Naive thymus-derived CD8-positive, alpha-beta T cell (primary cell): ENCODE data around the gene CCDC136. TPM values are rescaled to one million over a fixed set of nuclear protein-coding genes. Genes with fewer than 3 reads are reported as not detected.

Experiments used
- ATAC-seq, 2 donors: fragments of 150-1000 bp; cut with Tn5 transposase in 1 of 2; sonication (Bioruptor Pico), chemical (Tn5 transposase) in 1 of 2; 1 replicate in 1 of 2; 2 replicates in 1 of 2; pipeline ENCODE4 v1.10.0; 2021; ENCODE audit warnings: mild to moderate bottlenecking in 2 of 2, moderate library complexity in 2 of 2
- POLR2A ChIA-PET: fragments of 350-600 bp; sonication (Branson Sonifier 250); formaldehyde crosslinking; loops from one replicate; lab custom pipeline; 2021; ENCODE audit warnings: antibody characterized with exemption; lab: Charles Lee
- DNase-seq, 10 donors: peaks; one replicate each; pipeline versions ENCODE4 v3.0.0 to v3.0.0-alpha.2; 2020 to 2022
- H3K27ac Mint-ChIP-seq, 10 donors: one replicate each; pipeline ENCODE4 v1.8.0; 2020 to 2022; ENCODE audit warnings: mild to moderate bottlenecking in 10 of 10, mixed read lengths in 10 of 10, moderate library complexity in 4 of 10, inconsistent platforms in 1 of 10
- H3K27me3 Mint-ChIP-seq, 5 donors: one replicate each; pipeline ENCODE4 v1.8.0; 2021 to 2022; ENCODE audit warnings: mixed read lengths in 5 of 5
- H3K36me3 Mint-ChIP-seq, 3 donors: one replicate each; pipeline ENCODE4 v1.8.0; 2020 to 2022; ENCODE audit warnings: mixed read lengths in 3 of 3, mild to moderate bottlenecking in 2 of 3, inconsistent platforms in 1 of 3
- H3K4me1 Mint-ChIP-seq, 4 donors: one replicate each; pipeline ENCODE4 v1.8.0; 2021 to 2022; ENCODE audit warnings: mixed read lengths in 4 of 4
- H3K4me3 Mint-ChIP-seq, 10 donors: one replicate each; pipeline ENCODE4 v1.8.0; 2020 to 2022; ENCODE audit warnings: mild to moderate bottlenecking in 10 of 10, mixed read lengths in 10 of 10, moderate library complexity in 6 of 10, inconsistent platforms in 1 of 10
- H3K9me3 Mint-ChIP-seq, 9 donors: one replicate each; pipeline ENCODE4 v1.8.0; 2020 to 2022; ENCODE audit warnings: mixed read lengths in 9 of 9, mild to moderate bottlenecking in 3 of 9, inconsistent platforms in 1 of 9, moderate library complexity in 1 of 9
- polyA plus RNA-seq, 3 donors: library from polyadenylated mRNA; unstranded; fragments of 300-500 nt; fragmentation: Illumina TruSeq; gene quantifications; one replicate each; pipeline ENCODE4 v1.2.3, GENCODE V29; 2021
- total RNA-seq, 8 experiments: library from RNA in 2 of 8; stranded (reverse) in 2 of 8; gene quantifications; one replicate each; pipeline ENCODE4 v1.2.3 and lab custom pipeline; 2021 to 2026

The CCDC136 gene
- total and polyA plus RNA-seq, 5 experiments from 2014 or later: 0.43 to 16.5 (median 3.4) TPM

- Mint-ChIP-seq H3K9me3 (no peaks in the 10 kb centered on the region), H3K27ac (peak overlapping the region in 1 of 10 donors; percentile 13), H3K36me3 (peaks cover 0 to 13% (median 3%) of the 10 kb centered on the region in 3 donors), H3K4me1 (peaks cover 19 to 46% (median 34%) of the 10 kb centered on the region in 4 donors), H3K27me3 (peaks cover 0 to under 1% (median 0%) of the 10 kb centered on the region in 5 donors), H3K4me3 (peak overlapping the region; percentile 12 to 80 (median 62))
- no peak for DNase-seq
- POLR2A ChIA-PET: interaction anchor here (0.6 to 0.7 kb wide), 2 partner anchors 36 to 1143 kb away, joined by 4 to 9 read pairs; no protein-coding TSS in a partner anchor
- ATAC-seq: no peak
These were observed 76.3 kb downstream of the CCDC136 start for GRCh38 chr7:128867842-128868623.

DNA sequence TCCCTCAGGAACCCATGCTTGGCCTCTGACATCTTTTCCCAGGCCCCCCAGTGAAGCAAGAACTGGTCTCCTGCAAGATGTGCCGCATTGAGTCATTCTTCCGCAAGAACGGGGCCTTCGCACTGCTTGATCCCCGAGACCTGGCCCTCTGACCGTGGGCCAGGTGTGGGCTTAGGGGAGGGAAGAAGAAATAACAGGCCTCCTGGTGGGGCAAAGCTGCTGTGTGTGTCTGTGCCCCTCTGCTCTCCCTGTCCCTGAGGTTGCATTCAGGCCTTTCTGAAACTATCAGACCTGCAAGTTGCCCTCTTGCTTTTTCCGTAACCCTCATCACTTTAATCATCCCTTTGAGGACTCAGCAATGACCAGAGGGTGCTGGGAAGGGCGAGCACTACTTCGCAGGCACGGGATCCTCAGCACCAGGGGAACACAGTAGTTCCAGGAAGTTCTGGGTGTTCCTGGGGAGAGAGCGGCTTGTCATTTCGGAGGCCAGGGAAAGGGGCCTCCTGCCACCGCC is 76.9 kb downstream of the CCDC136 start:
- peaks cover 0 to 2% (median 0%) of the 10 kb centered on the region in 5 donors for H3K27me3 Mint-ChIP-seq
- POLR2A ChIA-PET: interaction anchor here (1.0 kb wide), 1 partner anchor 10 kb away, joined by 3 read pairs; no protein-coding TSS in a partner anchor

DNA sequence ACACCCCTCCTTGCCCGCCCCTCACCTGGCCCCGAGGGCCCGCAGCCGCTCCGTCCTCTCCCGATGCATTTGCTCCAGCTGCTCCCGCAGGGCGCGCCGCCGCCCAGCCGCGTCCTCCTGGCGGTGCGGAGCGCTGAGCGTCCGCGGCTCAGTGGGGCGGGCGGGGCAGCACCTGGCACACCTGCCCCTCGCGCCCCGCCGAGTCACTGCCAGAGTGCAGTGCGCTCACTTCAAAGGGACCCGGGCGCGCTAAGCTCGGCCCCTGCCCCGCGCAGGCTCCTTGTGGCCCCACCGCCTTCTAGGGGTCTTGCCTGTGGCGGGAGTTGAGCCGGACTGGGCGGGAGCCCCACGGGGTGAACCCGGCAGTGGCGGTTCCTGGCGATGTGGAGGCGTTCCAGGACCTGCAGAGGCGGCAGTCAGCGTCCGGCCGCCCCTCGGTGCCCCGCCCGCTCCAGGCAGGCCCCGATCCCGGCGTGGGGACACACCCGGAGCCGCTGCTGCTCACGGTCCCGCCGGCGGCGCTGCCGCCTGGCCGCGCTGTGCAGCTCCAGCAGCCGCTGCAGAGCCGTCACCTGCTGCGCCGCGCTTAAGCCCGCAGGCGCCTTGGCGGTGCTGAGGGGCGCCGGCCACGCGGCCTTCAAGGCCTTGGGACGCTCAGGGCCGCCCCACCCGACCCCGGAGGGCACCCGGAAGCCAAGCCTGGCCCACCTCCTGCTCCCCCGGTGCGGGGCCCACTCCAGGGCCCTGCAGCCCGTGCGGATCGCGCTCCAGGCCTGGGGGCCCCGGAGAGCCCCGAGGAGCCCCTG is 77.6 kb downstream of the CCDC136 start:
- Mint-ChIP-seq H3K27ac (no peak overlapping the region), H3K36me3 (peaks cover 0 to 13% (median 3%) of the 10 kb centered on the region in 3 donors), H3K4me1 (peaks cover 17 to 36% (median 25%) of the 10 kb centered on the region in 4 donors), H3K4me3 (peak overlapping the region; percentile 59 to 80 (median 69)), H3K27me3 (peaks cover 0 to 2% (median 0%) of the 10 kb centered on the region in 5 donors), H3K9me3 (no peaks in the 10 kb centered on the region)
- DNase-seq (peak; percentile 14 to 68 (median 42)), ATAC-seq (peak; percentile 84 to 85)
- POLR2A ChIA-PET: interaction anchor here (0.6 to 1.0 kb wide), 2 partner anchors 10 to 40 kb away, joined by 3 read pairs; no protein-coding TSS in a partner anchor

More for the DNA sequence above, 76.9 kb downstream of the CCDC136 start:
- DNase-seq (no peak), ATAC-seq (no peak)
- H3K4me3 Mint-ChIP-seq: peak overlapping the region; percentile 56 to 80 (median 69)
- peaks cover 18 to 41% (median 28%) of the 10 kb centered on the region in 4 donors for H3K4me1 Mint-ChIP-seq
- H3K27ac Mint-ChIP-seq: no peak overlapping the region
- no peaks in the 10 kb centered on the region for H3K9me3 Mint-ChIP-seq
- peaks cover 0 to 13% (median 3%) of the 10 kb centered on the region in 3 donors for H3K36me3 Mint-ChIP-seq

- ATAC-seq (peak; percentile 39 to 44), DNase-seq (peak in 3 of 10 donors; percentile 17 to 28 (median 28))
- peak overlapping the region; percentile 72 to 91 (median 82) for H3K4me3 Mint-ChIP-seq
- H3K27me3 Mint-ChIP-seq: peaks cover 0 to 2% (median 0%) of the 10 kb centered on the region in 5 donors
- peaks cover 17 to 32% (median 21%) of the 10 kb centered on the region in 4 donors for H3K4me1 Mint-ChIP-seq
- POLR2A ChIA-PET: interaction anchor here (0.6 kb wide), 1 partner anchor 41 kb away, joined by 3 read pairs; no protein-coding TSS in a partner anchor
- H3K9me3 Mint-ChIP-seq: no peaks in the 10 kb centered on the region
- peaks cover 0 to 13% (median 3%) of the 10 kb centered on the region in 3 donors for H3K36me3 Mint-ChIP-seq
- H3K27ac Mint-ChIP-seq: peak overlapping the region in 4 of 10 donors; percentile 29 to 82 (median 58)
These were observed 78.1 kb downstream of the CCDC136 start for GRCh38 chr7:128869944-128870285.

- Mint-ChIP-seq H3K36me3 (peaks cover 0 to 2% (median 0%) of the 10 kb centered on the region in 3 donors), H3K4me1 (peaks cover 9 to 22% (median 12%) of the 10 kb centered on the region in 4 donors), H3K9me3 (no peaks in the 10 kb centered on the region), H3K4me3 (peak overlapping the region in 9 of 10 donors; percentile 10 to 91 (median 80)), H3K27ac (peak overlapping the region in 2 of 10 donors; percentile 37 to 72), H3K27me3 (peaks cover 0 to 2% (median 0%) of the 10 kb centered on the region in 5 donors)
- ATAC-seq: no peak
- DNase-seq: no peak
- POLR2A ChIA-PET: no interaction called here
These were observed 79.3 kb downstream of the CCDC136 start for GRCh38 chr7:128871050-128871449.

Other genes starting within 250 kb of the CCDC136 start
- gene GARIN1A, start 119.7 kb upstream of the CCDC136 start, total RNA-seq: 1 to 10 TPM; 2.9 to 3.6 TPM
- gene GARIN1A, start 119.7 kb upstream of the CCDC136 start, polyA plus RNA-seq: under 1 TPM in 2 of 3 donors, not detected in 1; 0.02 to 0.09 TPM
- gene CALU, start 52.6 kb upstream of the CCDC136 start, total RNA-seq: 10 to 100 TPM; 17.0 to 17.4 TPM
- 10 to 100 TPM; 13.6 to 21.5 (median 16.4) TPM for gene CALU, start 52.6 kb upstream of the CCDC136 start, polyA plus RNA-seq
- gene OPN1SW, start 16.2 kb upstream of the CCDC136 start, total RNA-seq: not detected
- gene OPN1SW, start 16.2 kb upstream of the CCDC136 start, polyA plus RNA-seq: under 1 TPM in 1 of 3 donors, not detected in 2; 0.24 TPM
- gene FLNC, start 38.4 kb downstream of the CCDC136 start, total RNA-seq: not detected
- under 1 TPM in 1 of 3 donors, not detected in 2; 0.01 TPM for gene FLNC, start 38.4 kb downstream of the CCDC136 start, polyA plus RNA-seq
- 10 to 100 TPM; 65.1 to 69.2 TPM for gene ATP6V1F, start 70.9 kb downstream of the CCDC136 start, total RNA-seq
- 100 to 1,000 TPM; 305 to 319 (median 313) TPM for gene ATP6V1F, start 70.9 kb downstream of the CCDC136 start, polyA plus RNA-seq
- gene KCP, start 118.7 kb downstream of the CCDC136 start, total RNA-seq: under 1 TPM; 0.29 to 0.33 TPM
- gene KCP, start 118.7 kb downstream of the CCDC136 start, polyA plus RNA-seq: not detected
- 1 to 10 TPM; 2.3 to 3.0 TPM for gene IRF5, start 146.0 kb downstream of the CCDC136 start, total RNA-seq
- under 1 TPM; 0.20 to 0.42 (median 0.40) TPM for gene IRF5, start 146.0 kb downstream of the CCDC136 start, polyA plus RNA-seq